ENCODE measurements around the gene CTBP2.

The CTBP2 gene

GRCh38 chr10:124977648-124978375 lies 182.6 kb downstream of the CTBP2 start:
- peak in 1 of 10 donors; percentile 58 for DNase-seq
- intact Hi-C loops (cut with DNase I) = no loop called here

GRCh38 chr10:124977161-124977560 lies 183.2 kb downstream of the CTBP2 start:
- no peak for DNase-seq
- intact Hi-C loops (cut with DNase I) = no loop called here

- intact Hi-C loops (cut with DNase I) = no loop called here
- DNase-seq = peak in 1 of 10 donors; percentile 47
Measured at GRCh38 chr10:124975977-124976514, 184.3 kb downstream of the CTBP2 start.

GRCh38 chr10:124974131-124974530 lies 186.2 kb downstream of the CTBP2 start:
- intact Hi-C loops (cut with DNase I) = no loop called here
- DNase-seq = no peak

DNA sequence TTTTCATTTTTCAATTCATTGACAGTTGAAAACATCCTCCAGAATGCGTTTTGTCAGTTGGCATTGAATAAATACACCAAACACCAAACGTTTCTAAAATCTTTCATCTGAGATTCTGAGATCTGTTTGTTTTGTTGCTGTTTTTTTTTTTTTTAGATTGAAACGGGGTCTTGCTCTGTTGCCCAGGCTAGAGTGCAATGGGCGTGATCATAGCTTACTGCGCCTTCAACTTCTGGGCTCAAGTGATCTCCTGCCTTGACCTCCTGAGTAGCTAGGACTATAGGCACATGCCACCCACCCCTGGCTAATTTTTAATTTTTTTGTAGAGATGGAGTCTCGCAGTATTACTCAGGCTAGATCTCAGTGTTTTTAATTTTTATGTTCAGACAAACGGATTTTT lies 187.7 kb downstream of the CTBP2 start:
- DNase-seq = no peak
- intact Hi-C loops (cut with DNase I) = no loop called here

- DNase-seq = no peak
- intact Hi-C loops (cut with DNase I) = no loop called here
Measured at GRCh38 chr10:124971276-124971675, 189.1 kb downstream of the CTBP2 start.

DNA sequence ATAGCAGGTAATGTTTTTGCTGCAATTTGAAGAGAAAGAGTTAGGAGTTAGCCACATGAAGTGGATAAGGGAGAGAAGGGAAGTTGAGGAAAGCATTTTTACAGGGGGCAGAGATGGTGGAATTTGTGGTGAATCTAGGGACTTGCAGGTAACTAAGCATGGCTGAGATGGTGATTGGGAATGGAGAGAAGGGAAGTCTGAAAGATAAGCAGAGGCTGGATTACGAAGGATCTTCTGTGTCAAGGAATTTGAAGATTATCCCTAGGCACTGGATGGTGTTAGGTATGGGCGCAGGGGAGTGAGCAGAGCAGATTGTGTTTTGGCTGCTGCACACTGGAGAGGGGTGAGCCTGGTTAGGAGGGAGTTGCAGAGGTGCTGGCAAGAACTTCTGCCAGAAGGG lies 193.1 kb downstream of the CTBP2 start:
- intact Hi-C loops (cut with DNase I) = no loop called here
- DNase-seq = no peak

DNA sequence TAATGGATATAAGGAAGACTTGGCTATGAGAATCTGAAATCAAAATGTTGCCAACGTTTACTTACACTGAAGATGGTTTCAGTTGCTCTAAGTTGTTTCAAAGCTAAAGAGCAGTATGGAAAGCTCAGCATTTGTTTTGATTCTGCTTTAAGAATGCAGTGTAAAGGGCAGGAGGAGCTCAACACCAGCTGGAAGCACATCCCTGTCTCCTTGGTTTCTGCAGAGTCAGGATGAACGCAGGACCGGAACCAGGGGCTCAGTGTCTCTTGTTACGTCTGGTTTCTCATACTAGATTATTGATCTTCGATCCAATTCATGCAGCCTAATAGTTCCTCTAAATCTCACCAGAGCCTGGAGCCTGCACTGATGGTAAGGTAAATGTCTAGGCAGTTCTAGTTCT lies 194.4 kb downstream of the CTBP2 start:
- intact Hi-C loops (cut with DNase I) = no loop called here
- no peak for DNase-seq

- DNase-seq = no peak
- intact Hi-C loops (cut with DNase I) = no loop called here
Measured at GRCh38 chr10:124963866-124964720, 196.3 kb downstream of the CTBP2 start.

DNA sequence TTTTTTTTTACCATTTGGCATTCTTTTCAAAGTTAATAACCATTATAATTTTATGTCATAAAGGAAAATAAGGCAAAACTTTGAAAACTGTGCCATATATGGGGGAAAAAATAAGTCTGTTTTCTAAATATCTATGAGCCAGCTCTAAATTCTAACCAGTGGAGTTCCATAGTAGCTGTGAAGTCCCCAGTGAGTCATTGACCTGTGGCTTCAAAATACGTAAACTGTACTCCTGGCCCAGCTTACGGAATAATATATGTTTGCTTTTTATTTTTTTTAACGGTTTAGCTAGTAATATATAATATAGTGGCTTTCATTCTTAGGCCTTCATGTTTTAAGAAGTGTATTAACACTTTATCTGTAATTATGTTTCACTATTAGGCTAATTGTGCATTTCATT lies 197.9 kb downstream of the CTBP2 start:
- intact Hi-C loops (cut with DNase I) = no loop called here
- no peak for DNase-seq

DNA sequence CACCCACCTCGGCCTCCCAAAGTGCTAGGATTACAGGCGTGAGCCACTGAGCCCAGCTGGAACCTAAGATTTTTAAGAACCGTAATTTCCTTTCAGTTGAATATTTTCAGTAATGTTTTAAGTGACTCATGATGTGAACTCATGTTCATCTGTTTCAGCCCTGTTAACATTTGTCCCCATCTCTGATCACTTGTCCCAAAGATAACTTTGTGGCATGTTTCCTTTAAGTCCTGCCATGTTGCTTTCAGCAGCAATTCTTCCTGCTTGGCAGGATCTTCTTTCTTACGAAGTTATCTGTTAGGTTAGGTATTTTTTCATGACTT lies 199.2 kb downstream of the CTBP2 start:
- intact Hi-C loops (cut with DNase I) = no loop called here
- no peak for DNase-seq

GRCh38 chr10:124959564-124959963 lies 200.8 kb downstream of the CTBP2 start:
- no peak for DNase-seq
- intact Hi-C loops (cut with DNase I) = no loop called here

GRCh38 chr10:124957404-124957947 lies 202.9 kb downstream of the CTBP2 start:
- intact Hi-C loops (cut with DNase I) = no loop called here
- DNase-seq = no peak

DNA sequence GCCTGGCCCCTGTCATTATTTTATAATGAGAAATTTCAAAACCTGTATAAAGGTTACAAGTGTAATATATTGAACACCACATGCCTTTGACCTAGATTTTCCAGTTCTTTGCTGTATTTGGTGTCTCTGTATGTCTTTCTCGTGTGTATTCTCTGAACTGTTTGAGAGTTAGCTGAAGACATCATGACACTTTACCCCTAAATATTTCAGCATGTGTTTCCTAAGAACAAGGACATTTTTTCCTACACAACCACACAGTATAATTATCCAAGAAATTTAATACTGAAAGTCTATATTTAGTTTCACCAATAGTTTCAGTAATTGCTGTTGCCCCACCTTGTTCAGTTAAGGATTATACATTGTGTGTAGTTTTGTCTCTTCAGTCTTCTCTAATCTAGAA lies 203.6 kb downstream of the CTBP2 start:
- intact Hi-C loops (cut with DNase I) = no loop called here
- DNase-seq = no peak

DNA sequence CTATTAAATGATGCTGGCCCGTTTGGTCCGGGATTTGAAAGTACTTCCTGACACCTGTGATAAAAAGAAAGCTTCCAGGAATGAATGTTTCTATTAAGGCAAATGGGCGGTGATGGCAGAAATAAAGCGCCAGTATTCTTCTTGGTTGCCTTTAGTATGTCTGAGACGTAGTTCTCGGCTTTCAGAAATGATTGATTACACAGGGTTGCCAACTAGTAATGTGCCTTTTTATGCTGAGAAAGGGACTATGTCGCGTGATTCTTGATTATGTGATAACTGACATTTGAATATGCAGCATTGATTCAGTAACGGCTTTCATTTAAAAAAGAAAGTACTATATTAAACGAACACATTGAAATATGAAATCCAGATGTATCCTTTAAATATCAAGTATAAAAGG lies 204.5 kb downstream of the CTBP2 start:
- intact Hi-C loops (cut with DNase I) = no loop called here
- DNase-seq = no peak

DNA sequence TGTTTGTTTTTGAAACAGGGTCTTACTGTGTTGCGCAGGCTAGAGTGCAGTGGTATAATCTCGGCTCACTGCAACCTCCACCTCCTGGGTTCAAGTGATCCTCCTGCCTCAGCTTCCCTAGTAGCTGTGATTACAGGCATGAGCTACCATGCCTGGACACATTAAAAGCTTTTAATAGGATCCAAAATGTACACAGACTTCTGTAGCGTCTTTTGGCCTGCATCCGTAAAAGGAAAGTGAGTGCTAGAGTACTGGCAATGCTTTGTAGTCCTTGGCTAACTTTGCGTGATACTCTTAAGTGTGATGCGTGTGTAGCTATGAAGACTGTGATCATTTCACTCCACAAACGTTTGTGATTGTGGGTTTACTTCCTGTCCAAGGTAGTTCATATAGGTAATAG lies 205.1 kb downstream of the CTBP2 start:
- intact Hi-C loops (cut with DNase I) = no loop called here

GRCh38 chr10:124953421-124953820 lies 206.9 kb downstream of the CTBP2 start:
- intact Hi-C loops (cut with DNase I) = no loop called here
- no peak for DNase-seq

More for the DNA sequence above, 205.1 kb downstream of the CTBP2 start:
- no peak for DNase-seq

GRCh38 chr10:124952123-124952522 lies 208.2 kb downstream of the CTBP2 start:
- DNase-seq = no peak

GRCh38 chr10:124949543-124949942 lies 210.8 kb downstream of the CTBP2 start:
- intact Hi-C loops (cut with DNase I) = no loop called here
- no peak for DNase-seq

More at GRCh38 chr10:124952123-124952522, 208.2 kb downstream of the CTBP2 start:
- intact Hi-C loops (cut with DNase I) = no loop called here

DNA sequence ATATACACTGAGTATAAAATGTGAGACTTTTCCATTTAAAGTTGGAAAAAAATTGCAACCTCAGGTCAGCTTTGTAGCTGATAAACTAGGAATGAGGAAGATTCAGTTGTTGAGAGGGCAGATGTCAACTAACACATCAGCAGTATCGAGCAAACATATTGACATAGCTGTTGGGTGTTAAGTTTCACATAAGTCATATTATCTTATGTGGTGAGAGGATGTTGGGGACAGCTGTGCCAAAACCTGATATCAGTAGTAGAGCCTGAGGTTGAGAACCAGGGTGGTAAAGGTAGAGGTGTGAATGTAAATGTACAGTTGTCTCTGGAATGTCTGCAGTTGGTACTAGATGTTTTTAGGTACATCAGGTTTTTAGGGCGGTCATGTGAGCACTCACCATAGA lies 213.4 kb downstream of the CTBP2 start:
- intact Hi-C loops (cut with DNase I) = no loop called here
- DNase-seq = no peak

- intact Hi-C loops (cut with DNase I) = no loop called here
- no peak for DNase-seq
Measured at GRCh38 chr10:124944982-124945381, 215.4 kb downstream of the CTBP2 start.
